Right ventricle myocardium superior (tissue), 1 donor: Measurements from ENCODE around the gene RIBC2. TPM values are rescaled to one million over a fixed set of nuclear protein-coding genes. Genes with fewer than 3 reads are reported as not detected.
"Not testable (repeated sequence)": the region's sequence is repeated elsewhere in the genome, so short reads cannot be mapped to it uniquely, and the experiment has no call there.

Experiments
- ATAC-seq: fragments of 200-7000 bp; cut with Tn5 transposase; one replicate; pipeline ENCODE4 v1.9.1; 2020; ENCODE audit warnings: mild to moderate bottlenecking; ENCODE audit not compliant: poor library complexity
- DNase-seq: peaks from one replicate; pipeline ENCODE4 v3.0.0-alpha.2; 2020
- intact Hi-C: fragments of 100-400 bp; cut with DNase I; formaldehyde crosslinking; loops from one replicate; pipeline ENCODE4 v1.11.2; 2022
- total RNA-seq: library from RNA; stranded (reverse); fragmentation: NEBNext Ultra II Directional; extraction: Animal tissue kit (Norgen Biotek cat#: 25700); gene quantifications from one replicate; pipeline ENCODE4 v1.2.1, GENCODE V29; 2021
- donor health status: DM: no; HTN: yes; CAD: no; lungs with severe emphysema.

The RIBC2 gene
- total RNA-seq, 1 donor from 2014 or later: not detected

- no peak for ATAC-seq
- intact Hi-C loops: no loop called here
- DNase-seq: no peak
Measured at GRCh38 chr22:45442116-45442515, 28.6 kb downstream of the RIBC2 start.

GRCh38 chr22:45444168-45444567 is 30.7 kb downstream of the RIBC2 start:
- no peak for ATAC-seq
- intact Hi-C loops: no loop called here

GRCh38 chr22:45445031-45445710 is 31.7 kb downstream of the RIBC2 start:
- peak; percentile 27 for DNase-seq
- ATAC-seq: no peak
- intact Hi-C loops: no loop called here

More at GRCh38 chr22:45444168-45444567, 30.7 kb downstream of the RIBC2 start:
- DNase-seq: no peak

GRCh38 chr22:45446216-45446615 is 32.7 kb downstream of the RIBC2 start:
- ATAC-seq: no peak
- intact Hi-C loops: no loop called here
- DNase-seq: peak; percentile 30

- ATAC-seq, intact Hi-C loops: not testable (repeated sequence)
- DNase-seq: peak; percentile 9
Measured at GRCh38 chr22:45447596-45447995, 34.1 kb downstream of the RIBC2 start.

- peak; percentile 91 for DNase-seq
- intact Hi-C loops: no loop called here
- ATAC-seq: peak; percentile 82
Measured at GRCh38 chr22:45448431-45448830, 34.9 kb downstream of the RIBC2 start.

- DNase-seq, ATAC-seq, intact Hi-C loops: not testable (repeated sequence)
Measured at GRCh38 chr22:45449442-45449841, 35.9 kb downstream of the RIBC2 start.

- intact Hi-C loops: no loop called here
- ATAC-seq (no peak), DNase-seq (peak; percentile 41)
Measured at GRCh38 chr22:45450101-45450785, 36.8 kb downstream of the RIBC2 start.

- DNase-seq (peak; percentile 52), ATAC-seq (peak; percentile 59)
- intact Hi-C loops: no loop called here
Measured at GRCh38 chr22:45450921-45451651, 37.6 kb downstream of the RIBC2 start.

GRCh38 chr22:45451972-45452371 is 38.5 kb downstream of the RIBC2 start:
- intact Hi-C loops: no loop called here
- DNase-seq: peak; percentile 40

GRCh38 chr22:45452565-45453379 is 39.3 kb downstream of the RIBC2 start:
- intact Hi-C loops: no loop called here
- DNase-seq (no peak), ATAC-seq (no peak)

More at GRCh38 chr22:45451972-45452371, 38.5 kb downstream of the RIBC2 start:
- no peak for ATAC-seq

- intact Hi-C loops: no loop called here
- no peak for DNase-seq
- ATAC-seq: no peak
Measured at GRCh38 chr22:45453764-45454163, 40.3 kb downstream of the RIBC2 start.

- peak; percentile 5 for DNase-seq
- intact Hi-C loops: no loop called here
- ATAC-seq: no peak
Measured at GRCh38 chr22:45454275-45454674, 40.8 kb downstream of the RIBC2 start.

- ATAC-seq: no peak
- intact Hi-C loops: no loop called here
Measured at GRCh38 chr22:45455212-45455611, 41.7 kb downstream of the RIBC2 start.

GRCh38 chr22:45455621-45456020 is 42.1 kb downstream of the RIBC2 start:
- intact Hi-C loops: no loop called here
- peak; percentile 17 for DNase-seq
- no peak for ATAC-seq

More at GRCh38 chr22:45455212-45455611, 41.7 kb downstream of the RIBC2 start:
- DNase-seq: peak; percentile 17

- no peak for ATAC-seq
- intact Hi-C loops: no loop called here
- DNase-seq: peak; percentile 14
Measured at GRCh38 chr22:45456811-45457210, 43.3 kb downstream of the RIBC2 start.

- DNase-seq (no peak), ATAC-seq (no peak)
- intact Hi-C loops: no loop called here
Measured at GRCh38 chr22:45458532-45458931, 45.0 kb downstream of the RIBC2 start.

GRCh38 chr22:45459235-45459634 is 45.7 kb downstream of the RIBC2 start:
- ATAC-seq (no peak), DNase-seq (no peak)
- intact Hi-C loops: no loop called here
